HepG2 (cell line): ENCODE measurements around the gene KCNAB1.

Experiments
- FOXK2 ChIP-seq: fragments of 450-650 bp; IDR thresholded peaks from 2 replicates; pipeline ENCODE4 v1.6.1; 2016
- FOXP1 ChIP-seq, 2 experiments: fragments of 450-650 bp in 1 of 2; IDR thresholded peaks; 2 replicates each; pipeline ENCODE4 v1.6.1; 2017 to 2018; ENCODE audit warnings: antibody characterized with exemption in 1 of 2
- MAFK ChIP-seq, 2 experiments: IDR thresholded peaks in 1 of 2; conservative IDR thresholded peaks in 1 of 2; 2 replicates each; pipeline ENCODE4 v1.6.1; 2011; ENCODE audit warnings: improper control_type of control experiment in 2 of 2, low read length in 2 of 2
- NR2C2 ChIP-seq: sonication (generic); formaldehyde crosslinking; IDR thresholded peaks from 2 replicates; pipeline ENCODE4 v1.4.0; 2020; ENCODE audit warnings: missing genetic modification reagents, mild to moderate bottlenecking, moderate library complexity, borderline replicate concordance
- SMYD3 ChIP-seq: sonication (generic); formaldehyde crosslinking; IDR thresholded peaks from 2 replicates; pipeline ENCODE4 v1.8.1; 2023; ENCODE audit warnings: mild to moderate bottlenecking, missing genetic modification reagents
- SP140L ChIP-seq: sonication (generic); formaldehyde crosslinking; IDR thresholded peaks from 2 replicates; pipeline ENCODE4 v1.4.0; 2020; ENCODE audit warnings: missing genetic modification reagents, borderline replicate concordance
- ZNF317 ChIP-seq: sonication (generic); formaldehyde crosslinking; IDR thresholded peaks from 2 replicates; pipeline ENCODE4 v1.5.0; 2020; ENCODE audit warnings: mild to moderate bottlenecking, missing genetic modification reagents
- ZNF670 ChIP-seq: sonication (generic); formaldehyde crosslinking; IDR thresholded peaks from 2 replicates; pipeline ENCODE4 v1.8.0; 2022; ENCODE audit warnings: mild to moderate bottlenecking, missing genetic modification reagents, borderline replicate concordance
- TF ChIP-seq, protein P1 (sequence below): sonication (generic); formaldehyde crosslinking; IDR thresholded peaks from 2 replicates; pipeline ENCODE4 v1.4.0; 2020; ENCODE audit warnings: missing genetic modification reagents
- TF ChIP-seq, protein P2 (sequence below): sonication (generic); formaldehyde crosslinking; IDR thresholded peaks from 2 replicates; pipeline ENCODE4 v1.5.0; 2020; ENCODE audit warnings: mild to moderate bottlenecking, missing genetic modification reagents, moderate library complexity
- TF ChIP-seq, protein P3 (sequence below), 2 experiments: IDR thresholded peaks; 2 replicates each; pipeline ENCODE4 v1.6.1; 2011 to 2012; ENCODE audit warnings: low read length in 2 of 2, borderline replicate concordance in 1 of 2, low read depth in 1 of 2, mild to moderate bottlenecking in 1 of 2, moderate library complexity in 1 of 2
- TF ChIP-seq, protein P4 (sequence below), 2 experiments: sonication (generic) in 1 of 2; formaldehyde crosslinking in 1 of 2; IDR thresholded peaks; 2 replicates each; pipeline versions ENCODE4 v1.5.1 to v1.6.1; 2011 to 2020; ENCODE audit warnings: borderline replicate concordance in 1 of 2, low read depth in 1 of 2, low read length in 1 of 2, mild to moderate bottlenecking in 1 of 2, missing genetic modification reagents in 1 of 2, moderate library complexity in 1 of 2
- TF ChIP-seq, protein P5 (sequence below): sonication (generic); formaldehyde crosslinking; IDR thresholded peaks from 2 replicates; pipeline ENCODE4 v1.4.0; 2020; ENCODE audit warnings: missing genetic modification reagents
- TF ChIP-seq, protein P6 (sequence below): sonication (generic); formaldehyde crosslinking; IDR thresholded peaks from 2 replicates; pipeline ENCODE4 v1.4.0; 2020; ENCODE audit warnings: missing genetic modification reagents, borderline replicate concordance

DNA sequence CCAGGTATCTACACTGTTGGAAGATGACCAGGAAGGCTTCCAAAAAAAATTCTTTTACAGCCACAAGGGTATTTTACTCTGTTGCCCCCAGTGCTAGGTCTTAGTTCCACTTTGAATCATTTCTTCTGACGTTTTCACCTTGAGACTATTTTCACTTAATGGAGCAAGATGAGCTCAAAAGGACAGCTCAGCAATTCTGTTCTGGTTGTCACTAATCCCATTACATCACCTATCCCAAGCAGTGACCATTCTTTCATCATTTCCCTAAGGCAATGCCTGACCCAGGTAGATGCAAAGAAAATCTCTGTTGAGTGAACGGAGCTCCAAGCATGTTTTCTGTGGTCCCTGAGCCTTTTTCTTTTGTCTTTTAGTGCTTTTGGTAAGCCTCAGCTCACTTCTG is 210.0 kb downstream of the KCNAB1 start:
- TF ChIP-seq, protein P1, sequence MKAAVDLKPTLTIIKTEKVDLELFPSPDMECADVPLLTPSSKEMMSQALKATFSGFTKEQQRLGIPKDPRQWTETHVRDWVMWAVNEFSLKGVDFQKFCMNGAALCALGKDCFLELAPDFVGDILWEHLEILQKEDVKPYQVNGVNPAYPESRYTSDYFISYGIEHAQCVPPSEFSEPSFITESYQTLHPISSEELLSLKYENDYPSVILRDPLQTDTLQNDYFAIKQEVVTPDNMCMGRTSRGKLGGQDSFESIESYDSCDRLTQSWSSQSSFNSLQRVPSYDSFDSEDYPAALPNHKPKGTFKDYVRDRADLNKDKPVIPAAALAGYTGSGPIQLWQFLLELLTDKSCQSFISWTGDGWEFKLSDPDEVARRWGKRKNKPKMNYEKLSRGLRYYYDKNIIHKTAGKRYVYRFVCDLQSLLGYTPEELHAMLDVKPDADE (CRISPR knock-in tag): no peak
- TF ChIP-seq, protein P2, sequence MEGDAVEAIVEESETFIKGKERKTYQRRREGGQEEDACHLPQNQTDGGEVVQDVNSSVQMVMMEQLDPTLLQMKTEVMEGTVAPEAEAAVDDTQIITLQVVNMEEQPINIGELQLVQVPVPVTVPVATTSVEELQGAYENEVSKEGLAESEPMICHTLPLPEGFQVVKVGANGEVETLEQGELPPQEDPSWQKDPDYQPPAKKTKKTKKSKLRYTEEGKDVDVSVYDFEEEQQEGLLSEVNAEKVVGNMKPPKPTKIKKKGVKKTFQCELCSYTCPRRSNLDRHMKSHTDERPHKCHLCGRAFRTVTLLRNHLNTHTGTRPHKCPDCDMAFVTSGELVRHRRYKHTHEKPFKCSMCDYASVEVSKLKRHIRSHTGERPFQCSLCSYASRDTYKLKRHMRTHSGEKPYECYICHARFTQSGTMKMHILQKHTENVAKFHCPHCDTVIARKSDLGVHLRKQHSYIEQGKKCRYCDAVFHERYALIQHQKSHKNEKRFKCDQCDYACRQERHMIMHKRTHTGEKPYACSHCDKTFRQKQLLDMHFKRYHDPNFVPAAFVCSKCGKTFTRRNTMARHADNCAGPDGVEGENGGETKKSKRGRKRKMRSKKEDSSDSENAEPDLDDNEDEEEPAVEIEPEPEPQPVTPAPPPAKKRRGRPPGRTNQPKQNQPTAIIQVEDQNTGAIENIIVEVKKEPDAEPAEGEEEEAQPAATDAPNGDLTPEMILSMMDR (CRISPR knock-in tag): no peak
- TF ChIP-seq ZNF317 (CRISPR knock-in tag) (no peak), SP140L (CRISPR knock-in tag) (no peak), FOXK2 (no peak), MAFK (conservative IDR thresholded peaks at IDR 0.05 in 1 of 2, IDR thresholded peaks at IDR 0.05 in 1 of 2; ENCODE audit: low read length in 2 of 2) (peak; percentile 19 to 38; a peak in 1 of 4 replicates), ZNF670 (CRISPR knock-in tag) (no peak), NR2C2 (CRISPR knock-in tag) (no peak), FOXP1 (IDR thresholded peaks at IDR 0.05) (no peak), FOXP1 (CRISPR knock-in tag; IDR thresholded peaks at IDR 0.05) (no peak), SMYD3 (CRISPR knock-in tag) (no peak)
- TF ChIP-seq, protein P3, sequence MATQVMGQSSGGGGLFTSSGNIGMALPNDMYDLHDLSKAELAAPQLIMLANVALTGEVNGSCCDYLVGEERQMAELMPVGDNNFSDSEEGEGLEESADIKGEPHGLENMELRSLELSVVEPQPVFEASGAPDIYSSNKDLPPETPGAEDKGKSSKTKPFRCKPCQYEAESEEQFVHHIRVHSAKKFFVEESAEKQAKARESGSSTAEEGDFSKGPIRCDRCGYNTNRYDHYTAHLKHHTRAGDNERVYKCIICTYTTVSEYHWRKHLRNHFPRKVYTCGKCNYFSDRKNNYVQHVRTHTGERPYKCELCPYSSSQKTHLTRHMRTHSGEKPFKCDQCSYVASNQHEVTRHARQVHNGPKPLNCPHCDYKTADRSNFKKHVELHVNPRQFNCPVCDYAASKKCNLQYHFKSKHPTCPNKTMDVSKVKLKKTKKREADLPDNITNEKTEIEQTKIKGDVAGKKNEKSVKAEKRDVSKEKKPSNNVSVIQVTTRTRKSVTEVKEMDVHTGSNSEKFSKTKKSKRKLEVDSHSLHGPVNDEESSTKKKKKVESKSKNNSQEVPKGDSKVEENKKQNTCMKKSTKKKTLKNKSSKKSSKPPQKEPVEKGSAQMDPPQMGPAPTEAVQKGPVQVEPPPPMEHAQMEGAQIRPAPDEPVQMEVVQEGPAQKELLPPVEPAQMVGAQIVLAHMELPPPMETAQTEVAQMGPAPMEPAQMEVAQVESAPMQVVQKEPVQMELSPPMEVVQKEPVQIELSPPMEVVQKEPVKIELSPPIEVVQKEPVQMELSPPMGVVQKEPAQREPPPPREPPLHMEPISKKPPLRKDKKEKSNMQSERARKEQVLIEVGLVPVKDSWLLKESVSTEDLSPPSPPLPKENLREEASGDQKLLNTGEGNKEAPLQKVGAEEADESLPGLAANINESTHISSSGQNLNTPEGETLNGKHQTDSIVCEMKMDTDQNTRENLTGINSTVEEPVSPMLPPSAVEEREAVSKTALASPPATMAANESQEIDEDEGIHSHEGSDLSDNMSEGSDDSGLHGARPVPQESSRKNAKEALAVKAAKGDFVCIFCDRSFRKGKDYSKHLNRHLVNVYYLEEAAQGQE (IDR thresholded peaks at IDR 0.05; ENCODE audit: borderline replicate concordance in 1 of 2, low read depth in 1 of 2, low read length in 2 of 2): no peak
- TF ChIP-seq, protein P4, sequence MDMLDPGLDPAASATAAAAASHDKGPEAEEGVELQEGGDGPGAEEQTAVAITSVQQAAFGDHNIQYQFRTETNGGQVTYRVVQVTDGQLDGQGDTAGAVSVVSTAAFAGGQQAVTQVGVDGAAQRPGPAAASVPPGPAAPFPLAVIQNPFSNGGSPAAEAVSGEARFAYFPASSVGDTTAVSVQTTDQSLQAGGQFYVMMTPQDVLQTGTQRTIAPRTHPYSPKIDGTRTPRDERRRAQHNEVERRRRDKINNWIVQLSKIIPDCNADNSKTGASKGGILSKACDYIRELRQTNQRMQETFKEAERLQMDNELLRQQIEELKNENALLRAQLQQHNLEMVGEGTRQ (IDR thresholded peaks at IDR 0.05; ENCODE audit: low read depth, low read length): no peak
- TF ChIP-seq, protein P4 (CRISPR knock-in tag; IDR thresholded peaks at IDR 0.05; ENCODE audit: borderline replicate concordance): no peak
- TF ChIP-seq, protein P5, sequence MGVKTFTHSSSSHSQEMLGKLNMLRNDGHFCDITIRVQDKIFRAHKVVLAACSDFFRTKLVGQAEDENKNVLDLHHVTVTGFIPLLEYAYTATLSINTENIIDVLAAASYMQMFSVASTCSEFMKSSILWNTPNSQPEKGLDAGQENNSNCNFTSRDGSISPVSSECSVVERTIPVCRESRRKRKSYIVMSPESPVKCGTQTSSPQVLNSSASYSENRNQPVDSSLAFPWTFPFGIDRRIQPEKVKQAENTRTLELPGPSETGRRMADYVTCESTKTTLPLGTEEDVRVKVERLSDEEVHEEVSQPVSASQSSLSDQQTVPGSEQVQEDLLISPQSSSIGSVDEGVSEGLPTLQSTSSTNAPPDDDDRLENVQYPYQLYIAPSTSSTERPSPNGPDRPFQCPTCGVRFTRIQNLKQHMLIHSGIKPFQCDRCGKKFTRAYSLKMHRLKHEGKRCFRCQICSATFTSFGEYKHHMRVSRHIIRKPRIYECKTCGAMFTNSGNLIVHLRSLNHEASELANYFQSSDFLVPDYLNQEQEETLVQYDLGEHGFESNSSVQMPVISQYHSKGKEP: no peak
- TF ChIP-seq, protein P6, sequence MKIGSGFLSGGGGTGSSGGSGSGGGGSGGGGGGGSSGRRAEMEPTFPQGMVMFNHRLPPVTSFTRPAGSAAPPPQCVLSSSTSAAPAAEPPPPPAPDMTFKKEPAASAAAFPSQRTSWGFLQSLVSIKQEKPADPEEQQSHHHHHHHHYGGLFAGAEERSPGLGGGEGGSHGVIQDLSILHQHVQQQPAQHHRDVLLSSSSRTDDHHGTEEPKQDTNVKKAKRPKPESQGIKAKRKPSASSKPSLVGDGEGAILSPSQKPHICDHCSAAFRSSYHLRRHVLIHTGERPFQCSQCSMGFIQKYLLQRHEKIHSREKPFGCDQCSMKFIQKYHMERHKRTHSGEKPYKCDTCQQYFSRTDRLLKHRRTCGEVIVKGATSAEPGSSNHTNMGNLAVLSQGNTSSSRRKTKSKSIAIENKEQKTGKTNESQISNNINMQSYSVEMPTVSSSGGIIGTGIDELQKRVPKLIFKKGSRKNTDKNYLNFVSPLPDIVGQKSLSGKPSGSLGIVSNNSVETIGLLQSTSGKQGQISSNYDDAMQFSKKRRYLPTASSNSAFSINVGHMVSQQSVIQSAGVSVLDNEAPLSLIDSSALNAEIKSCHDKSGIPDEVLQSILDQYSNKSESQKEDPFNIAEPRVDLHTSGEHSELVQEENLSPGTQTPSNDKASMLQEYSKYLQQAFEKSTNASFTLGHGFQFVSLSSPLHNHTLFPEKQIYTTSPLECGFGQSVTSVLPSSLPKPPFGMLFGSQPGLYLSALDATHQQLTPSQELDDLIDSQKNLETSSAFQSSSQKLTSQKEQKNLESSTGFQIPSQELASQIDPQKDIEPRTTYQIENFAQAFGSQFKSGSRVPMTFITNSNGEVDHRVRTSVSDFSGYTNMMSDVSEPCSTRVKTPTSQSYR (CRISPR knock-in tag): no peak
